H9 (cell line): ENCODE data around the gene SMURF1. TPM values are rescaled to one million over a fixed set of nuclear protein-coding genes. Genes with fewer than 3 reads are reported as not detected.

Source experiments
- DNase-seq: peaks from one replicate; pipeline ENCODE4 v3.0.0-alpha.2; 2017
- H2AFZ ChIP-seq: one replicate; pipeline ENCODE4 v1.6.1; 2013; ENCODE audit warnings: mild to moderate bottlenecking, low read length, control low read depth, moderate library complexity
- H2AK5ac ChIP-seq: 2 replicates; pipeline ENCODE4 v1.6.1; 2013; ENCODE audit warnings: low read length, control low read depth, mixed read lengths; ENCODE audit not compliant: insufficient read length
- H2BK120ac ChIP-seq: one replicate; pipeline ENCODE4 v1.6.1; 2013; ENCODE audit warnings: low read depth, mild to moderate bottlenecking, low read length, control low read depth, inconsistent platforms; ENCODE audit not compliant: poor library complexity, severe bottlenecking
- H2BK12ac ChIP-seq: 2 replicates; pipeline ENCODE4 v1.6.1; 2013; ENCODE audit warnings: low read length, control low read depth, mixed read lengths, low read depth; ENCODE audit not compliant: insufficient read length
- H2BK15ac ChIP-seq: 2 replicates; pipeline ENCODE4 v1.6.1; 2013; ENCODE audit warnings: low read depth, low read length, control low read depth
- H2BK20ac ChIP-seq: one replicate; pipeline ENCODE4 v1.6.1; 2013; ENCODE audit warnings: low read depth, mild to moderate bottlenecking, low read length, control low read depth, inconsistent platforms; ENCODE audit not compliant: poor library complexity, severe bottlenecking
- H2BK5ac ChIP-seq: 2 replicates; pipeline ENCODE4 v1.6.1; 2013; ENCODE audit warnings: low read length, control low read depth, mixed read lengths; ENCODE audit not compliant: insufficient read length
- H3K14ac ChIP-seq: 2 replicates; pipeline ENCODE4 v1.6.1; 2013; ENCODE audit warnings: low read length, control low read depth; ENCODE audit not compliant: insufficient read depth
- H3K18ac ChIP-seq: 2 replicates; pipeline ENCODE4 v1.6.1; 2013; ENCODE audit warnings: low read depth, mild to moderate bottlenecking, mixed read lengths, low read length, control low read depth; ENCODE audit not compliant: insufficient read length
- H3K23ac ChIP-seq: 2 replicates; pipeline ENCODE4 v1.6.1; 2013; ENCODE audit warnings: low read length, control low read depth, mixed read lengths, low read depth; ENCODE audit not compliant: insufficient read length
- H3K23me2 ChIP-seq: 2 replicates; pipeline ENCODE4 v1.6.1; 2013; ENCODE audit warnings: low read depth, mild to moderate bottlenecking, mixed read lengths, low read length, control low read depth; ENCODE audit not compliant: insufficient read length, poor library complexity, severe bottlenecking
- H3K27ac ChIP-seq: 2 replicates; pipeline ENCODE4 v1.5.1; 2013; ENCODE audit warnings: low read length, control low read depth, mixed read lengths, low read depth; ENCODE audit not compliant: insufficient read length
- H3K27me3 ChIP-seq: 2 replicates; pipeline ENCODE4 v1.6.1; 2013; ENCODE audit warnings: low read length, control low read depth, inconsistent platforms; ENCODE audit not compliant: insufficient read depth
- H3K4ac ChIP-seq: 2 replicates; pipeline ENCODE4 v1.6.1; 2013; ENCODE audit warnings: low read depth, mild to moderate bottlenecking, control low read depth, inconsistent platforms, low read length, moderate library complexity
- H3K4me1 ChIP-seq: 2 replicates; pipeline ENCODE4 v1.6.1; 2013; ENCODE audit warnings: low read length, control low read depth, inconsistent platforms; ENCODE audit not compliant: insufficient read depth
- H3K4me2 ChIP-seq: 2 replicates; pipeline ENCODE4 v1.6.1; 2013; ENCODE audit warnings: low read length, control low read depth, mixed read lengths; ENCODE audit not compliant: insufficient read length, insufficient read depth
- H3K56ac ChIP-seq: 2 replicates; pipeline ENCODE4 v1.6.1; 2013; ENCODE audit warnings: low read depth, mild to moderate bottlenecking, mixed read lengths, low read length, control low read depth; ENCODE audit not compliant: insufficient read length
- H3K79me1 ChIP-seq: 2 replicates; pipeline ENCODE4 v1.6.1; 2013; ENCODE audit warnings: low read depth, mild to moderate bottlenecking, moderate library complexity, low read length, control low read depth, inconsistent platforms; ENCODE audit not compliant: insufficient read depth, poor library complexity, severe bottlenecking
- H3K79me2 ChIP-seq: 2 replicates; pipeline ENCODE4 v1.6.1; 2013; ENCODE audit warnings: low read length, control low read depth, inconsistent platforms; ENCODE audit not compliant: insufficient read depth
- H3K9ac ChIP-seq: 2 replicates; pipeline ENCODE4 v1.6.1; 2013; ENCODE audit warnings: low read length, control low read depth, mixed read lengths; ENCODE audit not compliant: insufficient read length; ENCODE audit errors: extremely low read depth
- H3K9me3 ChIP-seq: one replicate; pipeline ENCODE4 v1.6.1; 2013; ENCODE audit warnings: low read depth, low read length, inconsistent platforms; ENCODE audit not compliant: control insufficient read depth
- H3T11ph ChIP-seq: one replicate; pipeline ENCODE4 v1.6.1; 2013; ENCODE audit warnings: mild to moderate bottlenecking, low read length, control low read depth, inconsistent platforms
- H4K20me1 ChIP-seq: one replicate; pipeline ENCODE4 v1.6.1; 2013; ENCODE audit not compliant: control insufficient read depth, insufficient read length, insufficient read depth
- H4K5ac ChIP-seq: 2 replicates; pipeline ENCODE4 v1.6.1; 2013; ENCODE audit warnings: low read depth, mild to moderate bottlenecking, mixed read lengths, low read length, control low read depth; ENCODE audit not compliant: insufficient read length
- H4K8ac ChIP-seq: replicated peaks from 2 replicates; pipeline ENCODE4 v1.6.1; 2013; ENCODE audit warnings: low read length, control low read depth, mixed read lengths, low read depth; ENCODE audit not compliant: insufficient read length
- H4K91ac ChIP-seq: 2 replicates; pipeline ENCODE4 v1.6.1; 2013; ENCODE audit warnings: low read depth, mild to moderate bottlenecking, moderate library complexity, mixed read lengths, low read length, control low read depth; ENCODE audit not compliant: insufficient read length
- H3K27ac Mint-ChIP-seq, 3 experiments: 2 replicates in 2 of 3; 3 replicates in 1 of 3; pipeline ENCODE4 v1.8.0; 2020 to 2021; ENCODE audit warnings: mixed read lengths in 3 of 3, mild to moderate bottlenecking in 1 of 3, moderate library complexity in 1 of 3
- H3K27me3 Mint-ChIP-seq: 2 replicates; pipeline ENCODE4 v1.8.0; 2021; ENCODE audit warnings: low read depth, mild to moderate bottlenecking, moderate library complexity, mixed read lengths
- H3K36me3 Mint-ChIP-seq, 3 experiments: 2 replicates in 2 of 3; 3 replicates in 1 of 3; pipeline ENCODE4 v1.8.0; 2020 to 2021; ENCODE audit warnings: low read depth in 3 of 3, mixed read lengths in 3 of 3; ENCODE audit not compliant: insufficient read depth in 1 of 3
- H3K4me1 Mint-ChIP-seq, 2 experiments: 2 replicates each; pipeline ENCODE4 v1.8.0; 2020; ENCODE audit warnings: mixed read lengths in 2 of 2
- H3K4me3 Mint-ChIP-seq, 2 experiments: 2 replicates in 1 of 2; 3 replicates in 1 of 2; pipeline ENCODE4 v1.8.0; 2020 to 2021; ENCODE audit warnings: mild to moderate bottlenecking in 2 of 2, mixed read lengths in 2 of 2, moderate library complexity in 1 of 2
- H3K9me3 Mint-ChIP-seq, 2 experiments: 2 replicates in 1 of 2; 3 replicates in 1 of 2; pipeline ENCODE4 v1.8.0; 2020; ENCODE audit warnings: mild to moderate bottlenecking in 2 of 2, mixed read lengths in 2 of 2, moderate library complexity in 1 of 2
- CTCF ChIP-seq: fragments of 200-600 bp; sonication (generic); conservative IDR thresholded peaks from 3 replicates; pipeline ENCODE4 v1.8.0; 2021; ENCODE audit warnings: antibody characterized with exemption, mild to moderate bottlenecking
- WGBS: extraction: QIAGEN DNeasy Blood & Tissue Kit; methylation state at CpG from one replicate; pipeline ENCODE4 v1.1.7; 2013; ENCODE audit warnings: missing lambda C conversion rate, low lambda C conversion rate, mixed read lengths; ENCODE audit not compliant: insufficient read length; ENCODE audit errors: extremely low coverage; 5-methylcytosine and 5-hydroxymethylcytosine counted together
- total RNA-seq: library from RNA; stranded (reverse); gene quantifications from 2 replicates; pipeline ENCODE4 v1.2.1, GENCODE V29; 2021

SMURF1 gene
- total RNA-seq, 1 experiment from 2014 or later = 29.4 TPM

- no peak overlapping the region for H2AK5ac ChIP-seq
- peaks cover 11% of the 10 kb centered on the region for H3K4me1 ChIP-seq
- H3T11ph ChIP-seq = no peak overlapping the region
- H3K23ac ChIP-seq = no peak overlapping the region
- no peaks in the 10 kb centered on the region for H3K27me3 Mint-ChIP-seq
- no CpG with 5 or more reads among the region's 10 CpGs for WGBS
- DNase-seq = no peak
- H2BK20ac ChIP-seq = no peak overlapping the region
- no peak overlapping the region for H3K4me2 ChIP-seq
- no peaks in the 10 kb centered on the region for H3K23me2 ChIP-seq
- peaks cover 56 to 60% of the 10 kb centered on the region in 2 experiments for H3K4me1 Mint-ChIP-seq
- no peak overlapping the region for H2BK120ac ChIP-seq
- peaks cover 17% of the 10 kb centered on the region; the same call in 1 of the 2 replicates for H3K79me2 ChIP-seq
- no peak overlapping the region for H3K27ac ChIP-seq
- no peak overlapping the region for H3K4ac ChIP-seq
- no peak for TF ChIP-seq CTCF
- H3K9me3 ChIP-seq = no peaks in the 10 kb centered on the region
- H3K56ac ChIP-seq = no peak overlapping the region
- H2BK5ac ChIP-seq = no peak overlapping the region
- no peaks in the 10 kb centered on the region for H3K27me3 ChIP-seq
- no peak overlapping the region for H2BK12ac ChIP-seq
- H3K9me3 Mint-ChIP-seq = peaks cover 0 to 3% of the 10 kb centered on the region in 2 experiments; a peak in 1 of 5 replicates
- H3K18ac ChIP-seq = no peak overlapping the region
- H4K8ac ChIP-seq = no peak overlapping the region
- peak overlapping the region; percentile 28 to 84 (median 51); a peak in 4 of 7 replicates for H3K27ac Mint-ChIP-seq
- H2BK15ac ChIP-seq = no peak overlapping the region
- peaks cover 3% of the 10 kb centered on the region for H3K79me1 ChIP-seq
- H3K4me3 Mint-ChIP-seq = no peak overlapping the region; a peak in 1 of 5 replicates
- peaks cover 2 to 6% (median 5%) of the 10 kb centered on the region in 3 experiments; a peak in 5 of 7 replicates for H3K36me3 Mint-ChIP-seq
- H4K91ac ChIP-seq = no peak overlapping the region
- no peak overlapping the region for H2AFZ ChIP-seq
- H4K20me1 ChIP-seq = no peaks in the 10 kb centered on the region
- H3K9ac ChIP-seq = no peak overlapping the region
- no peak overlapping the region for H3K14ac ChIP-seq
- no peak overlapping the region for H4K5ac ChIP-seq
Observed at GRCh38 chr7:99109108-99110051, 34.5 kb downstream of the SMURF1 start.
